GF-D8 (cell line): ENCODE measurements around the gene GNPAT.
A peak's percentile ranks its signal among the peaks of the same experiment; 100 is the strongest.

ENCODE experiments used
- DNase-seq: peaks from one replicate; lab custom pipeline; 2025; lab: John Stamatoyannopoulos, UW

Gene GNPAT

DNA sequence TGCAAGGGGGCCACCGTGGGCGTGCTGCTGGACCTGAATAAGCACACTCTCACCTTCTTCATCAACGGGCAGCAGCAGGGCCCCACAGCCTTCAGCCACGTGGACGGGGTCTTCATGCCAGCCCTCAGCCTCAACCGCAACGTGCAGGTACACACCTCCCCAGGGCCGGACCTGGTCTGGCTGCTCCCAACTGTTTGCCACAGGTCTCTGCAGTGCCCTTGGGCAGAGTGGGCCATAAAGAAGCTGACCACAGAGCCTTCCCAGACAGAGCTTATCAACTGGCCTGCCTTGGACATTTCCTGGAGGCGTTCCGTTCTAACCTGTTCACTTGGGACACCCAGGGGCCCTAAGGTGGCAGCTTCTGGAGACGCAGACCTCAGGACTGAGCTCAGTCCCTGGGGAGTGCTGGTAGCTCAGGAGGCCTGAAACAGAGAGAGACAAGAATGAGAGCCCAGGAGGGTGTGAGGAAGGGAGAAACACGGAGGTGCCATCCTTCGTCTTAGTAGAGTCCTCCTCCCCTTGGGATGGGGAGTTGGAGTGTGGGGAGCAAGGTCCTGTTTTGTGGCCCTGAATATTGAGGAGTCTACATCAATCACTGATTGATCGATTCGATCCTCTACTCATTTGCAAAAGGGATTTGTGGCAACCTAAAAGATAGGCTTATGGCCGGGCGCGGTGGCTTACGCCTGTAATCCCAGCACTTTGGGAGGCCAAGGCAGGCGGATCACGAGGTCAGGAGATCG, 27.0 kb upstream of the GNPAT start:
- no peak for DNase-seq

DNA sequence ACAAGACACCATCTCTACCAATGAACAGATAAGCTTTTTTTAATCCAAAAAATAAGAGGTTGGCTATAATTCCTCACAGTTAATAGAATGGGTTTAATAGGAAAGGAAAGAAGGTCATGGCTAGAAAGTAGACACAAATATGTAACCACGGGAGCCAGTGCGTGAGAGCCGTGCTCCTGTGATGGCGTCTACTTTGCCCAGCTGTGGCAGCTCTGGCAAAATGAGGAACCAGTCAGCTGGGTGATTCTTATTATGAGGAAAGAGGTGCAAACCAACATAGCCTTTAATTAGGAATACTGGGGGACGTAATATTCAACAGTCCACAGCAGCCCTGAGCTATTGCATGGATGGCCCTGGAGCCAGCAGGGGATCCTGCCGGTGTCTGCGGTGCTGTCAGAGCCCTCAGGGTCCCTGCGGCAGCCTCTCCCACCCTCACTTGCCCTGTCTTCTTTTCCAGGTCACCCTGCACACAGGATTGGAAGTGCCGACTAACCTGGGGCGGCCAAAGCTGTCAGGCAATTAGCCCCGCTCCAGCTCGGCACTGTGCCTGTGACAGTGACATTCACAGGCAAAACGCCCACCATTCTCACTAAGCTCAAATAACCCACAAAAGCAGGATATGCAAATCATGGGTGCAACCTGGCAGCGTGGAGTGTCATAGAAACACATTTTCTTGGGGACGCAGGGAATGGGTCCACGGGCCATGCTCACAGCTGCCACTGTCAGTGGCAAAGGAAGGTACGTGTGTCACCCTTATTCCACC, 25.9 kb upstream of the GNPAT start:
- DNase-seq = no peak

DNA sequence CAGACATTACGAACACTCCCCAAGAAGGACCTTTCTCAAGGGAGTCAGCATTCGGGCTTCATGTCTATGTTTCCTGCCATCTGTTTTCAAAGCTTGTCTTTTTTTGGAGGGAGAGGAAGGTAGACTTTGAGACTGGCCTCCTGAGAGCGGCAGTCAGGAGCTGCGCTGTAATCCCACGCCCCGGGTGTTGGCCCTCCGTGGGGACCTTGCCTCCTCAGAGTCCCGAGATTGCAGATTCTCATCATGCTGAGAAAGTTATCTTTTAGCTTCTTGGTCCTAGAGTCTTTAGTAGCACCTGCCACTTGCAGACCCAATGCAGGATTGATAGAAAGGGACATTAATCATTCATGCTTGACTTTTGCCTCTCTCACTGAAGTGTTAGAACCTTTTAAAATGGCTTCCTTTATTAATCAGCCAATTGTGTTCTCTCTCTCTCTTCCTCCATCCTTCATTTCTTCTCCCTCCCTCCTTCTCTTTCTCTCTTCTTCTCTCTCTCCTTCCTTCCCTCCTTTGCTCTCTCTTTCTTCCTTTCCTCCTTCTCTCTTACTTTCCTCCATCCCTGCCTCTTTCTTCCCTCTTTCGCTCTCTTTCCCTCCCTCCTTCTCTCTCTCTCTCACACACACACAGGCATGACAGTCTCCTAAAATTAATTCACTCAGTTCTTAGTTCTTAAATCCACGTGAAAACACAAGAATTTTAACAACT, 25.2 kb upstream of the GNPAT start:
- DNase-seq = no peak

DNA sequence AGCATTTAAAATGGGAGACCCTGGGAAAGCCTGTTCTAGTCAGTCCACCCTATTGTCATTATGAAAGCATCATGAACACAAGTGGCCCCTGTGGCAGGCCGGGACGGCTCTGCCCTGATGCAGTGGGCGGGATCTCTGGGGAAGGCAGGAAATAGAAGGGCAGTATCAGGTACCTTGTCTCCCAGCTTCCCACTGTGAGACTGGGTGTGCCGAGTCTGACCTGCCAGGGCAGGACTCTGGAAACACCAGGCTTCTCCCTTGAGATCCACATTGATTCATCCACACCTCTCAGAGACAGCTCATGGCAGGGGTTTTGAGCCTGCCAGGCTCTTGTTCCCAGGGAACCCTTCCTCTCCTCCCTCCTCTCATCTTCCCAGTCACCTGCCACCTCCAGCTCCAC, 24.5 kb upstream of the GNPAT start:
- no peak for DNase-seq

DNA sequence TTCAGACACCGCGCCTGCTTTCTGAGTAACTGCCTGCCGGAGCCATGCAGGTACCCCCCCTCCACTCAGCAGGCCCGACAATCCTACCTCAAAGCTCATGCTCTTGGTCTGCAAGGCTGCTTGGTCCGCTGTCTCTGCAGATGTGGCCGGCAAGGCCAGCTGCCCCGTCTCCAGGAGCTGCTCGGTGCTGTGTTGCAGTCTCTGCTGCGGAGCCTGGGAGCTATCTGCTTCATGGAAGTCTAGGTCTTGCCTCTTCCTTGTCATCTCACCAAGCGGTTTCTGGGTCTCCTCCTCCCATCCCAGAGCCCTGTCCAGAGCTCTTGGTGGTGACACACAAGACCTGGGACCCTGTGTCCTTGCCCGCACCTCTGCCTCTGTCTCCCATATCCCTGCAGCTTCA, 24.0 kb upstream of the GNPAT start:
- DNase-seq = no peak

DNA sequence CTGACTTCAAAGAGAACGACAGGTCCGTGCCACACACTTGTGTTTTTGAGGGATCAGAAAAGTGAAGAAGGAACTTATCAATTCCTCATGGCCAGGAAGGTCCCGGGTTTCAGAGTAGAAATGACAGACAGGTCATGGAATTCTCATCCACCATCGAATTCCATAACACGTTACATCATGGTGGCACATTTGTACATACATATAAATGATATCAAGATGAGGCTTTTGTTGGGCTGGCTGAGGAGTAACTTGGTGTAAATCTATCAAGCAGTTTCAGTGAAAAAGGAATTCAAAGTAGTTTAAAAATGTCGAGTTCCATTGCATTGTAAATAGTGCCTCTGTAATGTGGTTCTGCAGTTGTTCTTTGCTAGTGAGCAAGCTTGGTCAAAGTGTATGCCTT, 22.9 kb upstream of the GNPAT start:
- no peak for DNase-seq

DNA sequence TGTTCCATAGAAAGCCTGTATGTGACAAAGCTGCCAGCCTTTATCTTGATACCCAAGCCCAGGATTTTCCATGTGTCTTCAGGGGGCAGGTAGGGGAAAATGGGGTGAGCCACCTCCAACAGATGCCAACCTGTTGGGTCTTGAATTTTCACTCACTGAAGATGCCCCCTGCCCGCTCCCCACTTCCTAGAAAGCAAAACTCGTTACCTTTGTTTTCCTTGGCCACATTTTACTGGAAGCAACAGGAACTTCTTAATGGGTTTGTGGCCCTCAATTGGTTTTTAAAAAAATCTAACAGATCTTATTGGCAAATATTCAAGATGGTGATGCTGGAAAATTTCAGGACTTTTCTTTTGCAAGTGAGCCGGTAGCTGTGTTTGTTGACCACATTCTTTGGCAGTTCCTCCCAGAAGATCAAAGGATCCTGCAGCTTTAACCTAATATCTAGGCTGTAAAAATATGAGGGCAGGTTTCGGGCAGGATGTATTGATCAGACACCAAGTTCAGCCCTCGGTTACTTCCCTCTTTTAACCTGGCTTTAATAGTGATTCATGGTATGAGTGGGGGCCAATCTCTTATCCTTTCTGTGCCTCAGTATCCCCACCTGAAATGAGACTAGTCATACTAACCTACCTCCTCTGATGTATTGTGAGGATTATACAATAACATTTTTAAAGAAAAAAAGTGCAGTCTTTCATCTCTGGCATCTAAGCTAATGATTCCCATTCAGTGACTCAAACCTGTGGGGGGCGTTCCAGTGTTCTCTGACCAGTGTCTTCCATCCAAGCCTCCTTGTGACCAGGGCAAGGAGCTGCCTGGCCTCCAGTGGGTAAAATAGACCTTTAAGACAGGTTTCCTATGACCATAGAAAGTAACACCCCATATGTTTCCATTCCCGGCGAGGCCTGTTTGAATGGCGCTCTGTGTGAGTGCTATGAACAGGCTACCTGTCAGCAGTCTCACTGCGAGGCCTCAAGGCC, 21.3 kb upstream of the GNPAT start:
- no peak for DNase-seq

DNA sequence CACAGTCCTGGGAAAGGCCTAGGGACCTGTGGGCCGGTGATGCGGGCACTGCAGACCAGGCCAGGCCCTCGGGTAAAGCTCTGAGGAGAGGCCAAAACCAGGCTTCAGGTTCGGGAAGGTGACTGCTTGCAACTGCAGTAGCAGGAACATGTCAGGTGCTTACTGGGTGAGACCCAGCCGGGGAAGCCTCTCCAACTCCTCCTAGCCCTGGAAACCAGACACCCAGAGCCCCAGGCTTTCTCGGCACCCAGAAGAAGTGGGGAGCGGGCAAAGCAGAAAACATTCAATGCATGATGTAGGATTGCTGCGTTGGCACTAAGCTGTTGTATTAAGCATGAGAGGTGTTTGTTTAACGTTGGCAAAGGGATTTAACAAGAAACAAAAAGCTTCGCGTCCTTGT, 20.2 kb upstream of the GNPAT start:
- DNase-seq = no peak

DNA sequence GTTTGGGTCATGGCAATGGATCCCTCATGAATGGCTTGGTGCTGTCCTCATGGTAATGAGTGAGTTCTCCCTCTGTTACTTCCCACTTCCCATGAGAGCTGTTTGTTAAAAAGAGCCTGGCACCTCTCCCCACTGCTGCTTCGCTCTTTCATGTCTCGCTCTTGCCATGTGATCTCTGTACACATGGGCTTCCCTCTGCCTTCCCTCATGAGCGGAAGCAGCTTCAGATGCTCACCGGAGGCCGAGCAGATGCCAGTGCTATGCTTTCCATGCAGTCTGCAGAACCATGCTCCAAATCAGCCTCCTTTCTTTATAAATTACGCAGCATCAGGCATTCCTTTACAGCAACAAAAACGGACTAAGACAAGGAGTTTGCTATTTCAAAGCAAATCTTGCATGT, 14.9 kb upstream of the GNPAT start:
- DNase-seq = no peak

DNA sequence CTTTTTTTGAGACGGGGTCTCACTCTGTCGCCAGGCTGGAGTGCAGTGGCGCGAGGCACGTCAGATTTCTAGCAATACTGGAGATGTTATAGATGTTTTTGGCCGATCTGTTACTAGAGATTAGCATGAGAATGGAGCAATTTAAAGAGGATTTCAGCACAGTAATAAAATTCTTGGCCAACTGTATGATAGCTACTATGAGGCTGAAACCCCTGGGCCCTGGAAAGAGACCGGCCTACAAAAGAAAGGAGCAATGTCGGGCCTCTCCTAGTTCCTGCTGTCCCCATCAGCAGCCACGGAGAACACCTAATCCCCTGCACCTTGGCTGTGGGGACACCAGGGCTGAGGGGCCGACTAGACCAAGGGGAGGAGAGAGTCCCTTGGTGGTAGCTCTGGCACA, 9.5 kb upstream of the GNPAT start:
- no peak for DNase-seq

DNA sequence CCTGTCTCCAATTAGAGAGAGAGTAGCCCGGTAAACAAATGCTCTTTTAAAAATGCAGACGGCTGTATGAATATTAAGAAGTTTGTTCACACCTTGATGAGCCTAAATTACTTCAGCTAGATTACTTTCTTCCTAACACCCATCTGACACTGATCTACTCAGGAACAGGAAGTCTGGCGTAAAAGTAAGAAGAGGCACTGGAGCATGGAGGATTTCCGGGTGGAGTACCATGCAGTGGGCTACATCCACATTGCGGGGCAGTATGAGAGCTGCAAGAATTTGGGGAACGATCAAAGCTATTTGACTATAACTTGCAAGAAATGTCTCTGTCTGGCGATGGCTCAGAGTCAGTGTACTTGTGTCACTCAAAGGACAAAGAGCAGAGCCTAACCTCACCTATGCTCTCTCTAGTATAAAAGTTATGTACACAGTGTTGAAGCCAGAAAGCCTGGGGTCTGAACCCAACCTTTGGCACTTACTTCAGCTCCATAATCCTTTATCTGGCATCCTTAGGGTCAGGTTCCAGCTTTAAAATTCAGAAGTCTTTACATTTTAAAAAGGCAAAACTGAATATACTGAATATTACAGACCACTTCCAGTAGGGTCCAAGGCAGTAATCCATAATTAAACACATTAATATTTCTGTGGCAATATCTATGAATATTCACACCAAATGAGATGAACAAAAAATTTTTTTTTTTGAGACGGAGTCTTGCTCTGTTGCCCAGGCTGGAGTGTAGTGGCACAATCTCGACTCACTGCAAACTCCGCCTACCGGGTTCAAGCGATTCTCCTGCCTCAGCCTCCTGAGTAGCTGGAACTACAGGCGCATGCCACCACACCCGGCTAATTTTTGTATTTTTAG, 7.9 kb upstream of the GNPAT start:
- DNase-seq = peak; percentile 50

DNA sequence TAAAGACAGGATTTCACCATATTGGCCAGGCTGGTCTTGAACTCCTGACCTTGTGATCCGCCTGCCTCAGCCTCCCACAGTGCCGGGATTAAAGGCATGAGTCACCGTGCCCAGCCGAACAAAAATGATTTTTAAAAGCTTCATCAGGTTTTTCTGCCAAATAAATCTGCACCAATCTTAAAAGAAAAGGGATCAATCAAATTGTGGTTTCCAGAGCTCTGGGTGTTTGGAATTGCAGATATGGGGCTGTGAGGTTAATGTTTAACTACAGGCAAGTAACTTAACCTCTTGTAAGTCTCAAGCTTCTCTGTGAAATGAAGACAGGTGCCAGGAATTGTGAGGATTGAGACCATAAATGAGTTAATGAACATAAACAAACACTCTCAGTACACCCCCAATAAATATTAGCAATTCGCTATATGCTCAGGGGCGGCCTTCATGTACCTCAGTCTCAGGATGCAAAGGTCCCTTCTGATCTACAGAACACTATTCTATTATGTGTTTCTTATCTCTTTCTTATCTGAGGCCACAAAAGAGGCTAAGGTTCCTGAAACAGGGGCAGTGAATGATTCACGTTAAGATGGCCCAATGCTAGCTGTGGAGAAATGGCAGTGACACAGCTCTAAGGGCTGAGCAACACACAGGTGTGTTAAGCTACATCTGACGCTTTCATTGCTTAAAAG, 7.1 kb upstream of the GNPAT start:
- DNase-seq = peak; percentile 53

DNA sequence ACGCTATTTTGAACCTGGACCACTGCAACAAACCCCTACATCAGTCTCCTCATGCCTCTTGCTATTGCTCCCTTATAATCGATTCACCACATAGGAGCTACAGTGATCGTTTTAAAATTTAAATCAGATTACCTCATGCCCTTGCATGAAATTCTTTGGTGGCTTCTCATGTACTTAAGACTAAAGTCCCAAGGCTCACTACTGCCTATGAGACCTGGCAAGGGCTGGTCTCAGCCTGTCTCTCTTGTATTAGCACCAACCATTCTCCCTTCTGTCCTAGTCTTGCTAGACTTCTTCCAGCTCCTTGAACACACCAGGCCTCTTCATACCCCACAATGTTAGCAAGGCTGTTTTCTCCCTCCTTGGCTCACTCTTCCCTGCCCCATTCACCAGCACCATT, 6.5 kb upstream of the GNPAT start:
- DNase-seq = no peak

DNA sequence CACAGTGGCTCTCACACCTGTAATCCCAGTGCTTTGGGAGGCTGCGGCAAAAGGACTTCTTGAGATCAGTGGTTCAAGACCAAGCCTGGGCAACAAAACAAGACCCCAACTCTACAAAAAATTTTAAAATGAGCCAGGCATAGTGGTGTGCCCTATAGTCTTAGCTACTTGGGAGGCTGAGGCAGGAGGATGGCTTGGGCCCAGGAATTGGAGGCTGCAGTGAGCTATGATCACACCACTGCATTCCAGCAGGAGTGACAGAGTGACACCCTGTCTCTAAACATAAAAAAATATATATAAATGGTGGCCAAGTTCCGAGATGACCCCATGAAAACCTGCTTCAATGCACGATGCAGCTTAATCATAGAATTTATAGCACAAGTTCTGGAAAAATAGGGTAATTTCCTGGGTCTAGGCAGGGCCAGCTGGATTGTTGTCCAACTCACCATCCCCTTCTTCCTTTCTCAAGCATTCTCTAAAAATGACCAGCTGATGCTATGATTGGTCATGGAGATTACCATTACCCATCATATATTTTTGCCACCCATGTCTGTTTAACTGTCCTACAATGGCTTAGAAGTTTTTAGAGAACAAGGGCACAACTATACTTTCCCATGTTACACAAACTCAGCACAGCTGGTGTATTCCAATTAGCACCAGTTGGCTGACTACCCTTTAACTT, 5.3 kb upstream of the GNPAT start:
- DNase-seq = no peak

DNA sequence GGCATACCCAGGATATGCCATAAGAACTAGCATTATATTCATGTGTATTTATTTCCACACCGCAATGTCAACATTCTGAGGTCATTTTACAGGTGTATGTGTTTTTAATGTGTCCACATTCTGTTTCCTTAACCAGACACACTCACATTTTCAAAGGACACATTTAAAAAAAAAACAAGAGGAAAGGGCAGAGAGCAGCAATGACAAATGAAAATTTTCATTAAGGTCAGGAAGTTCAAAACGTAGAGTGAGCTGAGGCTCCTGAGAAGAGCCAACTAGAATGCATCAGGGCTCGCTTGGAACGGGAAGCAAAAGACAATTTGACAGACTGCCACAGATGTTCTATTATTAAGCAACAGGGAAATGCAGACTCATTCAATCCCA, 4.8 kb upstream of the GNPAT start:
- DNase-seq = no peak

DNA sequence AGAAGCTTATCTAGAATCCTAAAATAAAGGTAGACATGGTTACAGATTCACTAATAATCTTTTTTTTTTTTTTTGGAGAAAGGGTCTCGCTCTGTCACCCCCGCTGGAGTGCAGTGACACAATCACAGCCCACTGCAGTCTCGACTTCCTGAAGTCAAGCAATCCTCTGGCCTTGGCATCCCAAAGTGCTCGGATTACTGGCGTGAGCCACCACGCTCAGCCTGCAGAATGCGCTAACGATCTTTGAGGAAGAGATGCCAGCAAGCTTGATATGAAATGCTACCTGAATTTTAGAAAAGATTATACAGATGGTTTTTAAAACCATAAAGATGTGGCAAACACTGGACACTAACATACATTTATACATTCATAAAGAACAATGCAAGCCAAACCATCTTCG, 4.1 kb upstream of the GNPAT start:
- no peak for DNase-seq

DNA sequence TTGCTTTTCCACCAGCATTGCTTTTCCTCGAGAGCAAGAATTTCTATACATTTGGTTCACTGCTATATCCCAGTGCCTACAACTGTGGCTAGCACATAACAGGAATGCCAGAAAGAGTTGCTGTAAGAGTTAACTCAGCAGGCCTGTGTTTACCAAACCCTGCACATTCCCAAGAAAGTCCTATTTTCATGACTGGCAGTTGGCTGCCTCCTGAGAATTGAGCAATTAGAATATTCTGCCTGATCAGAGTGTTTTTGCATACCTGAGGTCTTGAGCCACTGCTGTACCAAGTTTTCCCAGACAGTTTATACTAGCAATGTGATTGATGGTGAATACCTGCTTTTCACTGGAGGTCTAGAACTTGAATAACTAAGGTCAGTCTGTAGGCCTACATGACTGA, 2.7 kb upstream of the GNPAT start:
- no peak for DNase-seq

DNA sequence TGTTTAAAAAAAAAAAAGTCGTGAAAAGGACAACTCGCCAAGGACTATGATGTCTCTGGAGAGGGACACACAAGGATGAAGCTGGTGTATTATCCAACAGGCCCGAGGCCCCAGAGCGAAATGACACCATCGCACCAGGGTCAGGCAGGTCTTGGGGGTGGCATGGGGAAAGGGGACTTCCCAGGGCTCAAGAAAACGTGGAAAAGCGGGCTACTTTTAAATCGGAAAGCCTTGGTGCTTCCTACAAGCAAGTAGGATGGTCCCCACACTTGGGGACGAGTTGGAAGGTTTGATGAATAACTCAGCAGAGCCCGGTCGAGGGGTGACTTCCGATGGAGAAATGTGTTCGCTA, 505 bp upstream of the GNPAT start:
- no peak for DNase-seq

DNA sequence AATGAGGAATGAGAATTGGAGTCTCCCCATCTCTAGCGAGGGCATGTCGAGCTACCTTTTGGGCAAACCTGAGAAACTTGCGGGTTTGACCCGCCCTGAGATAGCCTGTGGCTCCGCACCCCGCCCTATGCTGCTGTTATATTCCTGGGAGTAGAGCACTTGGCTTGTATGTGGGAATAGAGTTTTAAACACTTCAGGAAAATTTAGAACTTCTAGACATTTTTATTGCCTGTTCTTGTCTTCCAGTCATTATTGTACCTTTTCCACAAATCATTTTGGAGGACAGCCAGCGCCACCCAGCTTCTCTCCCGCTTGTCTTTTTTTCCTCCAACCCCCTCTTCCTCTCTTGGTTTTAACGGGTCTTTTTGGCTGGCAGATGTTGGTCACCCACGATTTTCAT, 738 bp downstream of the GNPAT start:
- peak; percentile 36 for DNase-seq
